ENCODE data around the gene PLAU. TPM values are rescaled to one million over a fixed set of nuclear protein-coding genes. Genes with fewer than 3 reads are reported as not detected.

The PLAU gene
- total and polyA plus RNA-seq, 9 donors: 21.4 to 37.7 (median 28.5) TPM

- peaks cover 64% of the 10 kb centered on the region for H3K36me3 ChIP-seq (ENCODE audit: control insufficient read depth, insufficient read depth, low read length)
- no peak for DNase-seq
- H3K4me3 ChIP-seq (ENCODE audit: low read length): no peak overlapping the region
- 90% methylated on average over 8 of the region's 11 CpGs for WGBS (ENCODE audit: insufficient coverage)
- H3K27me3 ChIP-seq (ENCODE audit: control insufficient read depth, insufficient read depth, low read length): no peaks in the 10 kb centered on the region
- peaks cover 56% of the 10 kb centered on the region for H3K4me1 ChIP-seq (ENCODE audit: control insufficient read depth, insufficient read depth, low read length)
- H3K9me3 ChIP-seq (replicated peaks; ENCODE audit: control insufficient read depth, low read depth, low read length): no peaks in the 10 kb centered on the region
- H3K27ac ChIP-seq (ENCODE audit: low read length): peak overlapping the region; percentile 51
Measured at GRCh38 chr10:73867871-73868631, 42.9 kb upstream of the PLAU start.

- Histone ChIP-seq H3K9me3 (replicated peaks; ENCODE audit: control insufficient read depth, low read depth, low read length) (no peaks in the 10 kb centered on the region), H3K36me3 (ENCODE audit: control insufficient read depth, insufficient read depth, low read length) (peaks cover 58% of the 10 kb centered on the region), H3K4me1 (ENCODE audit: control insufficient read depth, insufficient read depth, low read length) (peaks cover 56% of the 10 kb centered on the region), H3K4me3 (ENCODE audit: low read length) (no peak overlapping the region), H3K27me3 (ENCODE audit: control insufficient read depth, insufficient read depth, low read length) (no peaks in the 10 kb centered on the region), H3K27ac (ENCODE audit: low read length) (no peak overlapping the region)
- WGBS (ENCODE audit: insufficient coverage): 72% methylated on average over 4 of the region's 5 CpGs
- no peak for DNase-seq
Measured at GRCh38 chr10:73868655-73869195, 42.2 kb upstream of the PLAU start.

DNA sequence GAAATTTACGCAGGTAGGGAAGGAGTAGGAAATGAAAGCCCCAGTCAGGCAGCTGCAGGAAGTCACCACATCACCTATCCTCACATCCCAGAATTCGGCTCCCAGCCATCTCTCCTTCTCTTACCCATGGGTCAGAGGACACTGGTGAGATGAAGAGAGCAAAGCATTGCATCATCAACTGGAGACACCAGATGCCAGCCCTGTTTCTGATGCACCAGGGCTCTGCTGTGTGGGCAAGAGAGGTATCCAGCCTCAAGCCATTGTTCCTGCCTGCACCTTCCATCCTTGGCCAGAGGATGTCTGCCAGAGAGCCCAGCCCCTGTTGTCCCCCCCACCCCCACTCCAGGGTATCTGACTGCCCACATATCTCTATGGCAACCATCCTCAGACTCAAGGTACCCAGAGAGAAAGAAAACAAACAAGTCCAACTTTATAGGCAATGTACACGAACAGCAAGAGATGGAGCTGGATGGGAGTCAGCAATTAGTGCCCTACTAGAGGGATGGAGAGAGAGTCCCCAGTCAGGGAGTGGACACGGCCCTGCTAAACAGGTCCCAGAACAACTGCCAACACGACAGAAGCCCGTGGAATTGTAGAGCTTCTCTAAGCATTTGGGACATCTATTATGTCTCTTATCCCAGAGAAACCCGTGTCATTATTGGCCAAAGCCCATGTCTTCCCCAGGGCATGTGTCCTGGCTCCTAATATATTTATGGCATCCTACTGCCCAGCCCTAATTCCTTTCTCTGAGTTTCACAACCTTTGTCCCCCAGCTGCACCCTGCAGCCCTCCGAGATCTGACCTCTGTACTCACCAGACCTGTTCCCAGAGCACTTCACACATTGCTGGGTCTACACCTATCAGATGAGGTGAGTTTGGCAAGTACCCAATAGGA is 39.4 kb upstream of the PLAU start:
- no peak overlapping the region for H3K4me3 ChIP-seq (ENCODE audit: low read length)
- DNase-seq: no peak
- H3K4me1 ChIP-seq (ENCODE audit: control insufficient read depth, insufficient read depth, low read length): peaks cover 55% of the 10 kb centered on the region
- H3K9me3 ChIP-seq (replicated peaks; ENCODE audit: control insufficient read depth, low read depth, low read length): no peaks in the 10 kb centered on the region
- H3K36me3 ChIP-seq (ENCODE audit: control insufficient read depth, insufficient read depth, low read length): peaks cover 46% of the 10 kb centered on the region
- H3K27me3 ChIP-seq (ENCODE audit: control insufficient read depth, insufficient read depth, low read length): no peaks in the 10 kb centered on the region
- WGBS (ENCODE audit: insufficient coverage): 42% methylated on average over 4 of the region's 8 CpGs
- no peak overlapping the region for H3K27ac ChIP-seq (ENCODE audit: low read length)

DNA sequence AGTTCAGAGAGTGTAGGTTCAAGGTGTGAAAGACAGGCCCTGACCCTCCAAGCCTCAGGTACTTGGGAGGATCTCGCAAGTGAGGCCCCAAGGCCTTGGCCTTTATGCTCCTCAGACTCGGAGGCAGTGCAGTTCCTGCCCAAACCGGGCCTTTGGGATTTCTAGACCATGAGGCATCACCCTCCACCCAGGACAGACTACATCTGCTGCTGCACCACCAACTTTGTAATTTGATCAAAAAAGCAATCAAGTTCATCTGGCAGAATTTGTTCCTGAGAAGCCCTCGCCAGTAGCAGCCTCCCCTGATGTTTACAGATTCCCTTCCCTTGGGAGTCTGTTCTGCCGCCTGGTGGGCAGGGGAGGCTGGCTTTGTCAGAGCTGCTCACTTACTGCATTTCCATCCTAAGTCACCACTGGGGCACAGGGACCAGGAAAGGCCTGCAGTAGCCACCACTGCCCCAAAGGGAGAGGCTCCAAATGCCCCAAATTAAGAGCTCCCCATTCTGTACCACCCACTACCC is 38.7 kb upstream of the PLAU start:
- peaks cover 48% of the 10 kb centered on the region for H3K4me1 ChIP-seq (ENCODE audit: control insufficient read depth, insufficient read depth, low read length)
- DNase-seq: no peak
- peaks cover 46% of the 10 kb centered on the region for H3K36me3 ChIP-seq (ENCODE audit: control insufficient read depth, insufficient read depth, low read length)
- H3K4me3 ChIP-seq (ENCODE audit: low read length): no peak overlapping the region
- 68% methylated on average over 4 of the region's 5 CpGs for WGBS (ENCODE audit: insufficient coverage)
- no peak overlapping the region for H3K27ac ChIP-seq (ENCODE audit: low read length)
- H3K9me3 ChIP-seq (replicated peaks; ENCODE audit: control insufficient read depth, low read depth, low read length): no peaks in the 10 kb centered on the region
- no peaks in the 10 kb centered on the region for H3K27me3 ChIP-seq (ENCODE audit: control insufficient read depth, insufficient read depth, low read length)

- no peak overlapping the region for H3K27ac ChIP-seq (ENCODE audit: low read length)
- no peaks in the 10 kb centered on the region for H3K9me3 ChIP-seq (replicated peaks; ENCODE audit: control insufficient read depth, low read depth, low read length)
- peaks cover 37% of the 10 kb centered on the region for H3K4me1 ChIP-seq (ENCODE audit: control insufficient read depth, insufficient read depth, low read length)
- H3K4me3 ChIP-seq (ENCODE audit: low read length): peak overlapping the region; percentile 21
- DNase-seq: no peak
- H3K27me3 ChIP-seq (ENCODE audit: control insufficient read depth, insufficient read depth, low read length): no peaks in the 10 kb centered on the region
- H3K36me3 ChIP-seq (ENCODE audit: control insufficient read depth, insufficient read depth, low read length): peaks cover 37% of the 10 kb centered on the region
- WGBS (ENCODE audit: insufficient coverage): 54% methylated on average over 7 of the region's 33 CpGs
Measured at GRCh38 chr10:73873142-73873837, 37.6 kb upstream of the PLAU start.

DNA sequence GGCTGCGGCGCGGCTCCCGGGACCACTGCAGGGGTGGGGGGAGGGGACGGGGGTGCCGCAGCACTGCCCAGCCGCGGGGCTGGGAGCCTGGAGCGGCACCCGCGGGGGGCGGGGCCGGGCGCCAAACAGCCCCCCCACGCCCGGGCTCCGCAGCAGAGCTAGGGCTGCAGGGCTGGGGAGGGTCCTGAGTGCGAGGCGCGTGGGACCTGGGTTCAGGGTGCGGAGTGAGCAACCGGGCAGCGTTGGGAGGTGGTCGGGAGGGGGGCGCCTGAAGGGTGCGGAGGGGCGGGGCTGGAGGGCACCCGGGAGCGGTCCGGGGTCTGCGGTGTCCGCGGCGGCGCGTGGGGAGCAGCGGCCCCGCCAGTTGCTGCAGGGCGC is 37.1 kb upstream of the PLAU start:
- H3K27me3 ChIP-seq (ENCODE audit: control insufficient read depth, insufficient read depth, low read length): no peaks in the 10 kb centered on the region
- peak overlapping the region; percentile 49 for H3K4me3 ChIP-seq (ENCODE audit: low read length)
- WGBS (ENCODE audit: insufficient coverage): under 1% methylated on average over 30 of the region's 39 CpGs
- H3K27ac ChIP-seq (ENCODE audit: low read length): no peak overlapping the region
- H3K4me1 ChIP-seq (ENCODE audit: control insufficient read depth, insufficient read depth, low read length): peaks cover 32% of the 10 kb centered on the region
- no peaks in the 10 kb centered on the region for H3K9me3 ChIP-seq (replicated peaks; ENCODE audit: control insufficient read depth, low read depth, low read length)
- peaks cover 32% of the 10 kb centered on the region for H3K36me3 ChIP-seq (ENCODE audit: control insufficient read depth, insufficient read depth, low read length)
- DNase-seq: no peak

DNA sequence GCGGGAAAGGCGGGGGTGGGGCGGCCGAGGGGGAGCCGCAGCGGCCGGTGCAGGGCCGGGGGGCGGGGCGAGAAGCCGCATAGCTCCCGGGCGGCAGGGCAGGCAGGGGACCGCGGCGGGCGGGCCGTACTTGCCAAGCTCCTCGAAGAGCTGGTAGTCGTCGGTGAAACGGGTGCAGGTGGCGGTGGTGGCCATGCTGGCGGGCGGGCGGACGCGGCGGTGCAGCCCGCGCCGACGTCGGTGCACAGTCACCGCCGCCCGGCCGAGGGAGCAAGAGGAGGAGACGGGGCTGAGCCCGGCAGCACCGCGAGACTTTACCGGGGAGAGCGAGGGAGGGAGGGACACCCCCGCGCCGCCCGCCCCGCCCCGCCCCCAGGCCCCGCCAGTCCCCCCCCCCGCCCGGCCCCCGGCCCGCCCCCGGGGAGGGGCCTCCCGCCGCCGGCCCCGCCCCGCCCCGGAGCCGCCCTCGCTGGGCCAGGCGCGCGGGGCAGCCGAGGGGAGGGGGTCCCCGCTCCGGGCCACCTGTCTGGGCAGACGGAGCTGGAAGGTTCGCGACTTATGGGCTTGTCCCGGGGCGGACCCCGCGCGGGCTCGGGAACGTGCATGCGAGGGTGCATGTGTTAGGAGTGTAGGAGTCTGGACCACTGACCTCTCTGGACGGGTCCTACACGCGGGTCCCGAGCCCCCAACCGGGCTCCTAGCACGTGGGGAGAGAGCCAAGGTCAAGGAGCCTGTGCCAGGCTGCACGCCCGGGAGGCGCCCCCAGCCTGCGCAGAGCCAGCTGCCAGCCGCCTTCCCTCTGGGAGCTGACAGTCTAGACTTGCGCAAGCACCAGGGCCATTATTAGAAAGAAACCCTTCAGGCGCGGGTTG is 36.4 kb upstream of the PLAU start, which contains the start of gene CAMK2G:
TSS of gene CAMK2G (minus strand) at position 289 of the 872 bp plus-strand sequence. CDS start at position 195, 94 bp downstream.
- Histone ChIP-seq H3K27ac (ENCODE audit: low read length) (peak within 1 kb of the TSS; percentile 71), H3K4me1 (ENCODE audit: control insufficient read depth, insufficient read depth, low read length) (peaks cover 30% of the 10 kb centered on the region), H3K9me3 (replicated peaks; ENCODE audit: control insufficient read depth, low read depth, low read length) (no peaks in the 10 kb centered on the region), H3K4me3 (ENCODE audit: low read length) (peak within 1 kb of the TSS; percentile 62), H3K27me3 (ENCODE audit: control insufficient read depth, insufficient read depth, low read length) (no peaks in the 10 kb centered on the region), H3K36me3 (ENCODE audit: control insufficient read depth, insufficient read depth, low read length) (peaks cover 26% of the 10 kb centered on the region)
- 2% methylated on average over 83 of the region's 95 CpGs for WGBS (ENCODE audit: insufficient coverage)
- DNase-seq: peak; percentile 94

DNA sequence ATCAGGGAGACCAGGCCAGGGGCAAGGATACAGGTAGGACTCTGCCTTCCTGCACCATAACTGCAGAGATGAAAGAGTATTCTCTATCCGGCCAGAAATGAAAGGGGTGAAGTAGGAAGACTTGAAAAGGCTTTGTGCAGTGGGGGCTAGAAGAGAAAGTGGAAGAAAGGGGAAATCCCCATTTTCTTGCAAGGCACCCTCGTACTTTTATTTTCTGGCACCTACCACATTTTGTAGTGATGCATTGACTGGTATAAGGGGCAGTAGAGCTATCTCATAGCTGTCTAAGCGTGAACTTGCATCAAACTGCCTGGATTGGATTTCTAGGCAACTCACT is 35.8 kb upstream of the PLAU start:
- Histone ChIP-seq H3K27ac (ENCODE audit: low read length) (peak overlapping the region; percentile 71), H3K4me3 (ENCODE audit: low read length) (peak overlapping the region; percentile 62), H3K36me3 (ENCODE audit: control insufficient read depth, insufficient read depth, low read length) (peaks cover 23% of the 10 kb centered on the region), H3K27me3 (ENCODE audit: control insufficient read depth, insufficient read depth, low read length) (no peaks in the 10 kb centered on the region), H3K9me3 (replicated peaks; ENCODE audit: control insufficient read depth, low read depth, low read length) (no peaks in the 10 kb centered on the region), H3K4me1 (ENCODE audit: control insufficient read depth, insufficient read depth, low read length) (peaks cover 33% of the 10 kb centered on the region)
- DNase-seq: no peak
- no CpG with 5 or more reads among the region's 3 CpGs for WGBS (ENCODE audit: insufficient coverage)

DNA sequence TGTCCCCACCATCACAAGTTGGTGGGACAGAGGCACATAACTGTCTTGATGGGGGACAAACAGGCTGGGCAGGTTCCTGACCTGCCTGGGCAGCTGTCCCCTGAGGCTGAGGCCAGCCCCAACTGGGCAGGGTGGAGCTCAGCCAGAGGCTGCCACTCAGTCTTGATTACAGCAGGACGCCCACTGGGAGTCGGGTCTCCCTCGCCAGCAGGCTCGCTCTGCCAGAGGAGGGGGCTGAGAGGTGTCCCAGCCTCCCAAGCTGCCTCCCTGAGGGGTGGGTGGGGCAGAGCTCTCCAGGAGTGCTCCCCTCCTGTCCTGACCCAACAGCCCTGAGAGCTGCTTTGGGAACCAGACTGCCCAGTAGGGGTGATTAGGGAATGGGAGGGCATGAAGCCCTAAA is 34.8 kb upstream of the PLAU start:
- Histone ChIP-seq H3K36me3 (ENCODE audit: control insufficient read depth, insufficient read depth, low read length) (peaks cover 12% of the 10 kb centered on the region), H3K27ac (ENCODE audit: low read length) (no peak overlapping the region), H3K4me1 (ENCODE audit: control insufficient read depth, insufficient read depth, low read length) (peaks cover 33% of the 10 kb centered on the region), H3K4me3 (ENCODE audit: low read length) (no peak overlapping the region), H3K27me3 (ENCODE audit: control insufficient read depth, insufficient read depth, low read length) (no peaks in the 10 kb centered on the region), H3K9me3 (replicated peaks; ENCODE audit: control insufficient read depth, low read depth, low read length) (no peaks in the 10 kb centered on the region)
- no peak for DNase-seq
- 78% methylated on average over 4 of the region's 4 CpGs for WGBS (ENCODE audit: insufficient coverage)

Data from muscle of leg (tissue), 11 donors.